ENCODE results near the gene SPSB1.

SPSB1 gene

GRCh38 chr1:9302745-9303524 lies 10.2 kb downstream of the SPSB1 start:
- DNase-seq: peak; percentile 84

DNA sequence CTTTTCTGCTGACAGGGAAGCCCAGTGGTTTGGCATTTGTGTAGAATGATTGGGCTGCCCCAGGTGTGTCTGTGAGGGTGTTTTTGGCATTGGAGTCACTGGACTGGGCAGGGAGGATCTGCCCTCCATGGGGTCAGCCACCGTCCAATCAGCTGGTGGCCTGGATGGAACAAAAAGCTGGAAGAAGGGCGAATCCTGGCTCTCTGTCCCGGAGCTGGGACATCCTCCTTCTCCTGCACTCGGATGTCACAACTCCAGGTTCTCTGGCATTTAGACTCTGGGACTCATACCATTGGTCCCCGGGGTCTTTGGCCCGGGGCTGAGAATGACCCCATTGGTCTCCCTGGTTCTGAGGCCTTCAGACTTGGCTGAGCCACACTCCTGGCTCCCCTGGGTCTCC lies 11.2 kb downstream of the SPSB1 start:
- DNase-seq: no peak

- DNase-seq: no peak
Measured at GRCh38 chr1:9305216-9305615, 12.5 kb downstream of the SPSB1 start.

DNA sequence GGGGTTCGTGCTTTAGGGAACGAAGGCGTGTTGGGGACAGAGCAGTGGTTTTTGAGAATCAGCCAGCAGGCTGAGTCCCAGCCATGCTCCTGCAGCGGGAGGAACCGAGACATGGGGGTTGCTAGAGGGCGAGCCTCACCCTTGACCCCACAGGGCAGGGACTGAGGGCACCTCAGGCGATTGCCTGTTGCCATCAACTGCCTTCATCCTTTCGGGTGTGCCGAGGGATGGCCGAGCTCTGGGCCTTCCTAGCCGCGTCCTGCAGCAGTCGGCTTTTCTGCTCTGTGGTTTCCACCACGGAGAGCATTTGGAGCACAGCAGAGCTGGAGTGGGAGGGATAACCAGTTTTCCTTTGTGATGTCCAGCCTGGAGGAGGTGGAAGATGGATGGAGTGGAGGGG lies 13.3 kb downstream of the SPSB1 start:
- DNase-seq: no peak

DNA sequence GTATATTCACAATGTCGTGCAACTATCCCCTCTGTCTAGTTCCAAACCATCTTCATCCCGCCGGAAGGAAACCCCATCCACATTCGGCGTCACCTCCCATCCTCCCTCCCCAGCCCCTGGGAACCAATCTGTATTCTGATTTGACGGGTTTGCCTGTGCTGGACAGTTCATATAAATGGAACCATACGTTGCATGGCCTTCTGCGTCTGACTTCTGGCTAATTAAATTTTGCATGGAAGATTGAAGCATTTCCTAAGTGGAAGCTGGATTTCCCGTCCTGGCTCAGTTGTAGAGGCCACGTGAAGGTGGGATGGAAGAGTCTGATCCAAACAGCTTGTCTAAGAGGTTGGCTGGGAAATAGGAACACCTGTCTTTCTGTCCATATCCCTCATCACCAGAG lies 14.6 kb downstream of the SPSB1 start:
- no peak for DNase-seq

DNA sequence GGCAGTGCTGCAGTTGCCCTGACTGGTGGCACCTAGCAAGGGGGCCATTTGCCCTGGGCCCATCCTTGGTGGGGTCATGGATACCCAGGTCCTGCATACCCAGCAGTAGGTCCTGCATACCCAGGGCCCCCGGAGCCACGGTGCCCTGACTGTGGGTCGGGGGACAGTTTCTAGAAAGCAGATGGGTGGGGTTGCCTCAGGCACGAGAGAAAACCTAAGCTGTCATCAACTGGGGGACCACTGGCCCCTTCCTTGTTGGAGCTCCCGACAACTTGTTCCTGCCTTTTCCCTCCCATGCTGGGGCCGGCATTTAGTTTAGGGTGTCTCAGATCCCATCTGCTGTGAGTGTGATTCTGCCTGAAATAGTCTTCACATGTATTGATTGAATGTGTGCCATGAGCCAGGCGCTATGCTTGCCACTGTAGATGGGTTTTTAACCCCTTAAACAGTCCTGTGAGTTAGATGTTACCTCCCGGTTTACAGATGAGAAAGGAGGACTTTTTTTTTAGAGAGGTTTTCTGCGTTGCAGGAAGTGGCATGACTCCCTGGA lies 15.6 kb downstream of the SPSB1 start:
- no peak for DNase-seq

DNA sequence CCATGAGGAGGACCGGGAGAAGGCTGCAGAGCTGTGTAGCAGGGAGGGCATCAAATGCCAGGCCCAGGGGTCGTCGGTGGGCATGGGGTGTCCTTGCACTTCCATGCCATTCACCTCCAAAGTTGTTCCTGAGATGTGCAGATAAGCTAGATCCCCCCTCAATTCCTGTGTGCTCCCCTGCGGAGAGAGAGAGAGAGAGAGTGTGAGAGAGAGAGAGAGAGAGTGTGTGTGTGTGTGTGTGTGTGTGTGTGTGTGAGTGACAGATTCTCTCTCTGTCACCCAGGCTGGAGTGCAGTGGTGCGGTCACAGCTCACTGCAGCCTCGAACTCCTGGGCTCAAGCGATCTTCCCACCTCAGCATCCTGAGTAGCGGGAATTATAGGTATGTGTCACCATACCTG lies 16.4 kb downstream of the SPSB1 start:
- no peak for DNase-seq

DNA sequence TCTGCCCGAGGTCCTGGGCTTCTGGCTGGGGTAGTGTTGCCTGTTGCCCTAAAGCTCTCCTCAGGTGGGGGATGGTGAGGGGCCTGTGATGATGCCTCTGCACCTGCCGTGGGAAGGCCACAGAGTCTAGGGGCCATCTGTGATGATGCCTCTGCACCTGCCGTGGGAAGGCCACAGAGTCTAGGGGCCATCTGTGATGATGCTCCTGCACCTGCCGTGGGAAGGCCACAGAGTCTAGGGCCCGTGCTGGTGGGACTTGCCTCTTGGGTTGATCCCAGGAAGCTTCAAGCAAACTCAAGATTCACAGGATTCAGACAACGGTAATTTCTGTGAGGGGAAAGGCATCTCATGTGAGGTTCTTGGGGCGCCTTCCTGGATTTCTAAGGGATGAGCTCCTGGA lies 17.3 kb downstream of the SPSB1 start:
- no peak for DNase-seq

DNA sequence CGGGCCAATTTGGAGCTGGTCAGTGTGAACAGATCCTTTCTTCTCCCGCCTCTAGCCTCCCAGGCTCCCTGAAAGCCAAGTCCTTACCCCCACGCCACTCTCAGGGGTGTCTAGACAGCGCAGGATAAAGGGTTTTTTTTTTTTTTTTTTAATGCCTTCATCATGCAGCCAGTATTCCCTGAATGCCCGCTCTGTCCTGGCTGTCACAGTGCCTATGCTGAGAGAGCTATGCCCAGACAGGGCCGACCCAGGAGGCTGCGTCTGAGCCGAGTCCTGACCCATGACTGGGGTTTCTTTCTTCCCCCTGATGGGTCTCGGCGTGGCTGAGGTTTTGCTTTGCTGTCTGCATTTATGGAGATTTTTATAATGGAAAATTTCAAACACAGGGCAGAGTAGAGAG lies 18.3 kb downstream of the SPSB1 start:
- no peak for DNase-seq

- DNase-seq: no peak
Measured at GRCh38 chr1:9311479-9311878, 18.8 kb downstream of the SPSB1 start.

GRCh38 chr1:9312168-9312720 lies 19.6 kb downstream of the SPSB1 start:
- DNase-seq: no peak

GRCh38 chr1:9313576-9313975 lies 20.9 kb downstream of the SPSB1 start:
- no peak for DNase-seq

DNA sequence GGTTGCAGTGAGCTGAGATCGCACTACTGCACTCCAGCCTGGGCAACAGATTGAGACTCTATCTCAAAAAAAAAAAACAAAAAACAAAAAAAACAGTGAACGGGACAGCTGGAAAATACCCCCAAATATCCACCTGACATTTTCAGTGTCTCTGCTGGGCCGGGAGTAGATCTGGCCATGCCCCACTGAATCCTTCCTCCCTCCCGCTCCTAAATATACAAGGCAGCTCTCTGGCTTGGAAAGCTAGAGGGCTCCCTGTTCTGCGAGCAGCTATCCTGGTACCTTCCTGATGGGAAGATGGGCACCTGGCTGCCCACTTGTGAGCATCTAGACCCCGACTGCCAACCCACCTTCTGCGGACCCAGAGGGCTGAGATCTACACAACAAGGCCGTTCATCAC lies 21.4 kb downstream of the SPSB1 start:
- no peak for DNase-seq

DNA sequence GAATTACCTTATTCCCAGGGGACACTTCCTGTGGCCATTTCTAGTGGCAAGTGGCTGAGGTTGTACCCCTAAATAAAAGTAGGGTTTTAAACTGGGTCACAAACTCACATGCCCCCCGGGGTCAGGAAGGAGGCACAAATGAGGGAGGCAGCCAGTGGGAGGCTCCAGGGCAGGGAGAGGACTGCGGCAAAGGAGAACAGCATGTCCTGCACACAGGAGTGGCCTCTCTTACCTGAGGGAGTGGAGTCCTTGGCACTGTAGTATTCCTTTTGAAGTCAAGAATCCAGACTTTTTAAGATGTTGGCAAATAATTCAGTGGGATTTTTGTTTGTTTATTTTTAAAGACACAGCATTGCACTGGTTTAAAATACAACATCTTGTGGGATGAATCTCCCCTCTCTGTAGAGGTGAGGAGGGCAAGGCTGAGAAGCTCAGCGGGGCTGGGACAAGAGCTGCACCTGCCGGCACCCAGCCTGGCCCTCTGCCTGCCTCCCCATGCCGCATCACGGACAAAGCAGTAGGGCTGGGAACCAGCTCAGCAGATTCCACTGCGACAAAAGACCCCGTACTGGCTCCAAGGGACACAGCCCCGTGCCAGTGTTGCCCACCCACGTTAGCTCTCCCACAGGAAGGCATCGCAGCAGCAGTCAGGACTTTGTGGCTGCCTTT lies 22.2 kb downstream of the SPSB1 start:
- no peak for DNase-seq

DNA sequence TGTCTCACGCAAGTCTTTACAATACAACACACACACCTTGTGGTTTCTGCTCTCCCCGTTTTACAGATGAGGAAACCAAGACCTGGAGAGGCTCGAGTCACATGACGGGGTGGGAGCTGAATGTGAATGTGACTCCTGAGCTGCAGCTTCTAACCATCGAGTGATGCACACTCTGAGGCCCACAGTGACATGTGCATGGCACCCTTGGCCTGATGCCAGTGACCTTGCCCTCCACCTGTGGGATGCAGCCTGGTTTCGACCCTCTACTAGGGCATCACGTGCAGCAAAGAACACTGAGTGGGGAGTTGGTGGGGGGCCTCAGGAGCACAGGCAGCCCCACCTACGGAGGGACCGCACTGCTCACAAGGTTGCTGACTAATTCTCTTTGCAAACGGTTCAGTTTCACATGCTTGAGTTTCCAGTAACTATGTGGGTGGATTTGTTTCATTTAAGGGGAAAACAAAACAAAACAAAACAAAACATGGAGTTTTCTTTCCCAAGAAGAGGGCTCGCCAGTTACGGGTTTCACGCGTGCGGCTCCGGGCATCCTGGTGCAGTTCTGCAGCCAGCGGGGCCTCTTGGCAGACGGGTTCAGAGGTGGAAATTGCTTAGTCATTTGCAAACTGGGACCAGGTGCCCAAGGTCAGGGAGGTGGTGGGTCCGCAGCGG lies 22.9 kb downstream of the SPSB1 start:
- DNase-seq: no peak

DNA sequence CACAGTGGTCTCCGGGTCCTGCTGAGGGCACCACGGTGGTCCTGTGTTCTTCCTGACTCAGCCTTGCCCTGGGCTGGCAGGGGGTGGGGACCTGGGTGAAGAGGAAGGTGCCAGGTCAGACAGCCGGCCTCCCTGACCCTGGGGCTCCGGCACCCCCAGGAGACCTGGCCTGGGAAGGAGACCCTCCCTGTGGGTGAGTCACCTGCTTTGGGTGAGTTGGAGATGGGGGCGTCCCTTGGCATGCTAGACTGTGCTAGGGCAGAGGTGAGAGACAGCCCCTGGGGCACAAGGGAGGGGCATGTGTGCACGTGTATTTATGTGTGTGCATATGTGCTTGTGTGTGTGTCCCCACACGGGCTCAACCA lies 23.4 kb downstream of the SPSB1 start:
- DNase-seq: no peak

DNA sequence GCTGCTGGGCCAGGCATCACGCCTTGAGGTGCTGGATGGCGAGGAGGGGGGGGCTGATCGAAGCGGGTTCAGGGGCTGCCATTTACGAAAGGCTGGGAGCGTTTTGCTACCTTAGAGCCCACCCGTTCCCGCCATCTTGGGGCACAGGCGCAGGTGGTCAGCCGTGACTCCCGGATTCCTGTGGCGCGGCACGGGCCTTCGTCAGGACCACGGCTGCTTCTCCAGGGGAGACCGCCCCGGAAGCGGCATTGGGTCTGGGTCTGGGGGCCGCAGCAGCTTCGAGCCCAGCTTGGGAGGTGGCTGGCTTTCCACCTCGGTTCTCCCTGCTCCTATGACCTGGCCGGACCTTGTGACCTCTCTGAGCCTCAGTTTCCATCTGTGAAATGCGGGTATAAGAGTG lies 23.8 kb downstream of the SPSB1 start:
- DNase-seq: no peak

- no peak for DNase-seq
Measured at GRCh38 chr1:9317072-9317471, 24.4 kb downstream of the SPSB1 start.

- DNase-seq: no peak
Measured at GRCh38 chr1:9317591-9318417, 25.1 kb downstream of the SPSB1 start.

- DNase-seq: no peak
Measured at GRCh38 chr1:9319208-9319788, 26.6 kb downstream of the SPSB1 start.

DNA sequence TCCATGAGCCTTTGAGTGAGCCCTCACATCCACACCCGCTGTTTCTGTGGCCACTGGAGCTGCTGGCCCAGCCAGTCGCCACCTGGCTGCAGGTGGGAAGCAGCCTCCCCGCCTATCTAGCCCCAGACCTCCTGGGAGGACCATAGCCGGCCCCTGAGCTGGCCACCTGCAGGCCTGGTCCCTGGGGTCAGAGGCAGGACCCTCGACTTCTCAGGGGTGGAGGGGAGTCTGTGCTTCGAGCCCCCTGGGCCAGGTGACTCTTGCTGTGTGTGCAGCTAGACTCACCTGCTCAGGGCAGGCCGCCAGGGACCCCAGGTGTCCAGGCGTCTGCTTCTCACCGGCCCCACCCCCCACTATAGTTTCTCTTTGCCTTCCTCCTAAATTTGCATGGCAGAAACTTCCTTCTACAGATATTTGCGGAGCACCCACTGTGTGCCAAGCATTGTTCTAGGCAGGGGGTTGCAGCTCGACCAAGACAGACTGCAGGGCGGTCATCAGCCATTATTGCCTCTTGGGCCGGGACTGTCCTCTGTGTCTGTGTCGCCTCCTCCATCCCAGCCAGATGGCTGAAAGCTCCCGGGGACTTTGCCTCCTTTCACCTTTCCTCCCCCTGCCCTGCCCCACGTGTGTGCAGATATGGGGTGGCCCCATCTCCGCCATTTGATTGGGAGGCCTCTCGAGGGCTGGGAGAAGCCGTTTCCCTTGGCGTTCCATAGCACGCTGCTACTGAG lies 27.3 kb downstream of the SPSB1 start:
- DNase-seq: no peak
